ENCODE data around the gene ASXL1. TPM values are rescaled to one million over a fixed set of nuclear protein-coding genes. Genes with fewer than 3 reads are reported as not detected.
A peak's percentile ranks its signal among the peaks of the same experiment; 100 is the strongest.

ASXL1 gene
- 265 and 317 TPM in 2 replicates for total RNA-seq (2013; cell fraction: nucleolus; rRNA removed)
- total RNA-seq (2014; rRNA removed), result 43.5 and 47.9 TPM in 2 replicates
- 41.2 and 44.3 TPM in 2 replicates for total RNA-seq (2014; rRNA removed; fragmentation: Illumina TruSeq; extraction: Trizol)
- 86.0 and 87.6 TPM in 2 replicates for total RNA-seq (2021)
- polyA plus RNA-seq (2011; ENCODE audit: low read depth), result 59.0 TPM
- polyA plus RNA-seq (2011; rRNA removed), result 43.8 and 53.0 TPM in 2 replicates
- polyA plus RNA-seq (2011; cell fraction: cytosol; rRNA removed), result 45.7 and 51.0 TPM in 2 replicates
- 190 and 214 TPM in 2 replicates for polyA plus RNA-seq (2011; cell fraction: nucleus; rRNA removed)
- 46.8 and 57.2 TPM in 2 replicates for polyA plus RNA-seq (2012)
- 51.8 and 64.0 TPM in 2 replicates for polyA plus RNA-seq (2014; fragmentation: Illumina TruSeq; extraction: Trizol)
- polyA plus RNA-seq (2014; fragmentation: Nextera tagmentation; extraction: Ambion mirVana), result 10 to 100 TPM; 11.0 to 14.8 TPM
- polyA plus RNA-seq (2014; rRNA removed), result 60.5 and 62.4 TPM in 2 replicates
- 10 to 100 TPM; 60.7 to 68.0 TPM for polyA plus RNA-seq (2016; fragmentation: Nextera tagmentation; extraction: Ambion mirVana)
- 71.8 and 76.1 TPM in 2 replicates for polyA minus RNA-seq (2011; rRNA and poly(A)+ RNA removed)
- 17.2 and 23.4 TPM in 2 replicates for polyA minus RNA-seq (2011; cell fraction: cytosol; rRNA and poly(A)+ RNA removed)
- polyA minus RNA-seq (2011; cell fraction: nucleus; rRNA and poly(A)+ RNA removed), result 55.7 and 92.0 TPM in 2 replicates
- Bru-seq, nascent RNA, result percentile 89 among the genes with signal in this experiment
- BruChase-seq, experiment 1, labeled RNA remaining after a 6-hour chase, result percentile 95 among the genes with signal in this experiment
- BruChase-seq, experiment 2, labeled RNA remaining after a 2-hour chase, result percentile 94 among the genes with signal in this experiment
- long read RNA-seq, experiment 1, partial matches to known transcripts, result 0 of 5 reads
- long read RNA-seq, experiment 1, other reads (novel, unspliced or antisense), result 5 of 5 reads
- long read RNA-seq, experiment 2, partial matches to known transcripts, result 0 of 28 reads
- long read RNA-seq, experiment 2, other reads (novel, unspliced or antisense), result 28 of 28 reads

- intact Hi-C loops (cut with micrococcal nuclease; ENCODE audit: unreplicated experiment), result loop anchor here (2.0 to 5.0 kb wide), 3 partner anchors 79 to 1634 kb away; partner anchors contain the start of genes PLAGL2, POFUT1 and RALY
- ChIA-PET CTCF (interaction anchor here (0.6 to 3.3 kb wide), 2 partner anchors 21 to 72 kb away, joined by 3 to 12 read pairs; no protein-coding TSS in a partner anchor), SMC1A (ENCODE audit: uncharacterized antibody, unreplicated experiment) (interaction anchor here (0.8 to 3.8 kb wide), 7 partner anchors 20 to 72 kb away, joined by 3 to 23 read pairs (median 11); no protein-coding TSS in a partner anchor), POLR2A (interaction anchor here (0.5 to 4.8 kb wide), 10 partner anchors 9 to 1169 kb away, joined by 3 to 38 read pairs (median 4); no protein-coding TSS in a partner anchor), RAD21 (ENCODE audit: unreplicated experiment) (interaction anchor here (0.7 to 3.4 kb wide), 11 partner anchors 10 to 314 kb away, joined by 3 to 28 read pairs (median 4); no protein-coding TSS in a partner anchor)
- Histone ChIP-seq H4K20me1 (ENCODE audit: control insufficient read depth, insufficient read depth) (no peaks in the 10 kb centered on the region; the same call in 1 of the 2 replicates), H3K4me3 (peak within 1 kb of the TSS; percentile 77), H3K79me2 (ENCODE audit: control insufficient read depth, insufficient read depth, low read length) (peaks cover 51% of the 10 kb centered on the region), H3K27ac (ENCODE audit: control insufficient read depth, insufficient read depth) (peak within 1 kb of the TSS; percentile 91), H3K9ac (ENCODE audit: control insufficient read depth, insufficient read depth, low read length) (peak within 1 kb of the TSS; percentile 79), H3K9me3 (replicated peaks; ENCODE audit: control insufficient read depth, insufficient read depth, low read length) (no peaks in the 10 kb centered on the region; the same call in 2 of the 3 replicates), H3K27me3 (replicated peaks in 1 of 2; ENCODE audit: control insufficient read depth in 2 of 2, insufficient read depth in 2 of 2, low read length in 1 of 2) (no peaks in the 10 kb centered on the region), H3K36me3 (ENCODE audit: control insufficient read depth in 2 of 2, insufficient read depth in 2 of 2, low read length in 1 of 2) (no peaks in the 10 kb centered on the region), H2AFZ (ENCODE audit: control insufficient read depth, low read depth, low read length) (peak within 1 kb of the TSS; percentile 91), H3K4me2 (ENCODE audit: control insufficient read depth, insufficient read depth) (peak within 1 kb of the TSS; percentile 94), H3K4me1 (ENCODE audit: control insufficient read depth, insufficient read depth, low read length) (peaks cover 29% of the 10 kb centered on the region)
- WGBS (ENCODE audit: insufficient coverage, insufficient replicate concordance, low lambda C conversion rate, missing lambda C conversion rate), result under 1% methylated on average over 47 of the region's 83 CpGs
- DNase-seq (ENCODE audit: low read depth, low spot score) (peak; percentile 90), FAIRE-seq (peak; percentile 47), ATAC-seq (peak; percentile 85)
- in situ Hi-C loops (cut with MboI), result no loop called here
- BruUV-seq (replicated peaks), result no TSS peak
- TF ChIP-seq MYB (IDR thresholded peaks at IDR 0.05; ENCODE audit: borderline replicate concordance, low read depth, low read length) (no peak), MYC (IDR thresholded peaks at IDR 0.05; ENCODE audit: insufficient read depth, insufficient read length, insufficient replicate concordance, low read length, severe bottlenecking) (no peak), HSF1 (IDR thresholded peaks at IDR 0.05; ENCODE audit: low read depth, low read length) (no peak), CTCF (IDR thresholded peaks at IDR 0.05 in 2 of 3, conservative IDR thresholded peaks at IDR 0.05 in 1 of 3; ENCODE audit: control insufficient read depth in 2 of 3, extremely low read depth in 1 of 3, insufficient read depth in 1 of 3, low read depth in 3 of 3, low read length in 3 of 3) (no peak), SKIL (IDR thresholded peaks at IDR 0.05; ENCODE audit: low read depth, poor library complexity, severe bottlenecking) (no peak)
- TF ChIP-seq, protein P1, sequence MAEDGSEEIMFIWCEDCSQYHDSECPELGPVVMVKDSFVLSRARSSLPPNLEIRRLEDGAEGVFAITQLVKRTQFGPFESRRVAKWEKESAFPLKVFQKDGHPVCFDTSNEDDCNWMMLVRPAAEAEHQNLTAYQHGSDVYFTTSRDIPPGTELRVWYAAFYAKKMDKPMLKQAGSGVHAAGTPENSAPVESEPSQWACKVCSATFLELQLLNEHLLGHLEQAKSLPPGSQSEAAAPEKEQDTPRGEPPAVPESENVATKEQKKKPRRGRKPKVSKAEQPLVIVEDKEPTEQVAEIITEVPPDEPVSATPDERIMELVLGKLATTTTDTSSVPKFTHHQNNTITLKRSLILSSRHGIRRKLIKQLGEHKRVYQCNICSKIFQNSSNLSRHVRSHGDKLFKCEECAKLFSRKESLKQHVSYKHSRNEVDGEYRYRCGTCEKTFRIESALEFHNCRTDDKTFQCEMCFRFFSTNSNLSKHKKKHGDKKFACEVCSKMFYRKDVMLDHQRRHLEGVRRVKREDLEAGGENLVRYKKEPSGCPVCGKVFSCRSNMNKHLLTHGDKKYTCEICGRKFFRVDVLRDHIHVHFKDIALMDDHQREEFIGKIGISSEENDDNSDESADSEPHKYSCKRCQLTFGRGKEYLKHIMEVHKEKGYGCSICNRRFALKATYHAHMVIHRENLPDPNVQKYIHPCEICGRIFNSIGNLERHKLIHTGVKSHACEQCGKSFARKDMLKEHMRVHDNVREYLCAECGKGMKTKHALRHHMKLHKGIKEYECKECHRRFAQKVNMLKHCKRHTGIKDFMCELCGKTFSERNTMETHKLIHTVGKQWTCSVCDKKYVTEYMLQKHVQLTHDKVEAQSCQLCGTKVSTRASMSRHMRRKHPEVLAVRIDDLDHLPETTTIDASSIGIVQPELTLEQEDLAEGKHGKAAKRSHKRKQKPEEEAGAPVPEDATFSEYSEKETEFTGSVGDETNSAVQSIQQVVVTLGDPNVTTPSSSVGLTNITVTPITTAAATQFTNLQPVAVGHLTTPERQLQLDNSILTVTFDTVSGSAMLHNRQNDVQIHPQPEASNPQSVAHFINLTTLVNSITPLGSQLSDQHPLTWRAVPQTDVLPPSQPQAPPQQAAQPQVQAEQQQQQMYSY (CRISPR knock-in tag; IDR thresholded peaks at IDR 0.05), result no peak
Measured at GRCh38 chr20:32357869-32358631, at the start of gene ASXL1. TSS of gene ASXL1 (plus strand) at chr20:32358331. CDS start at chr20:32358776, 445 bp downstream.
